ENCODE data around the gene RPL5. TPM values are rescaled to one million over a fixed set of nuclear protein-coding genes. Genes with fewer than 3 reads are reported as not detected.

The RPL5 gene
- total and polyA plus RNA-seq, 2 experiments from 2014 or later, result 2,182 to 3,547 TPM

GRCh38 chr1:92872719-92873118, 40.9 kb downstream of the RPL5 start (continued):
- TF ChIP-seq POLR2AphosphoS5 (IDR thresholded peaks at IDR 0.05; ENCODE audit: low read depth), result no peak
- TF ChIP-seq, protein P1, sequence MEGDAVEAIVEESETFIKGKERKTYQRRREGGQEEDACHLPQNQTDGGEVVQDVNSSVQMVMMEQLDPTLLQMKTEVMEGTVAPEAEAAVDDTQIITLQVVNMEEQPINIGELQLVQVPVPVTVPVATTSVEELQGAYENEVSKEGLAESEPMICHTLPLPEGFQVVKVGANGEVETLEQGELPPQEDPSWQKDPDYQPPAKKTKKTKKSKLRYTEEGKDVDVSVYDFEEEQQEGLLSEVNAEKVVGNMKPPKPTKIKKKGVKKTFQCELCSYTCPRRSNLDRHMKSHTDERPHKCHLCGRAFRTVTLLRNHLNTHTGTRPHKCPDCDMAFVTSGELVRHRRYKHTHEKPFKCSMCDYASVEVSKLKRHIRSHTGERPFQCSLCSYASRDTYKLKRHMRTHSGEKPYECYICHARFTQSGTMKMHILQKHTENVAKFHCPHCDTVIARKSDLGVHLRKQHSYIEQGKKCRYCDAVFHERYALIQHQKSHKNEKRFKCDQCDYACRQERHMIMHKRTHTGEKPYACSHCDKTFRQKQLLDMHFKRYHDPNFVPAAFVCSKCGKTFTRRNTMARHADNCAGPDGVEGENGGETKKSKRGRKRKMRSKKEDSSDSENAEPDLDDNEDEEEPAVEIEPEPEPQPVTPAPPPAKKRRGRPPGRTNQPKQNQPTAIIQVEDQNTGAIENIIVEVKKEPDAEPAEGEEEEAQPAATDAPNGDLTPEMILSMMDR (conservative IDR thresholded peaks at IDR 0.05; ENCODE audit: low read depth in 2 of 2), result no peak
- TF ChIP-seq ZNF331 (CRISPR knock-in tag; IDR thresholded peaks at IDR 0.05; ENCODE audit: low read depth), result no peak
- TF ChIP-seq STAT1 (IDR thresholded peaks at IDR 0.05; ENCODE audit: unreplicated experiment), result no peak
- no peak for TF ChIP-seq REST (IDR thresholded peaks at IDR 0.05; ENCODE audit: unreplicated experiment)

- Histone ChIP-seq H3K4me3 (no peak overlapping the region), H3K27me3 (ENCODE audit: insufficient read depth) (no peaks in the 10 kb centered on the region), H3K27ac (ENCODE audit: low read depth) (no peak overlapping the region), H2AFZ (no peak overlapping the region), H3K4me2 (no peak overlapping the region), H3K36me3 (ENCODE audit: insufficient read depth) (no peaks in the 10 kb centered on the region), H3K9me2 (ENCODE audit: insufficient read depth) (no peaks in the 10 kb centered on the region), H3F3A (replicated peaks; ENCODE audit: low read depth) (no peaks in the 10 kb centered on the region), H3K79me2 (replicated peaks; ENCODE audit: insufficient read depth) (no peaks in the 10 kb centered on the region), H4K20me1 (replicated peaks; ENCODE audit: insufficient read depth) (no peaks in the 10 kb centered on the region), H3K4me1 (ENCODE audit: insufficient read depth) (peaks cover 5% of the 10 kb centered on the region)
- Mint-ChIP-seq H3K4me3 (no peak overlapping the region), H3K36me3 (ENCODE audit: low read depth) (peaks cover 8% of the 10 kb centered on the region; the same call in 2 of the 3 replicates), H3K9me3 (peaks cover 11% of the 10 kb centered on the region), H3K4me1 (peaks cover 13% of the 10 kb centered on the region; the same call in 2 of the 3 replicates), H3K27ac (no peak overlapping the region), H3K27me3 (ENCODE audit: insufficient read depth, low read depth, poor library complexity) (no peaks in the 10 kb centered on the region)
- ATAC-seq (no peak), DNase-seq (ENCODE audit: low spot score) (no peak)
- TF ChIP-seq EZH2phosphoT487 (IDR thresholded peaks at IDR 0.05; ENCODE audit: unreplicated experiment) (no peak), EZH2 (IDR thresholded peaks at IDR 0.05; ENCODE audit: low read depth, unreplicated experiment) (no peak), ZNF114 (CRISPR knock-in tag; IDR thresholded peaks at IDR 0.05) (no peak), CREB1 (CRISPR knock-in tag; IDR thresholded peaks at IDR 0.05; ENCODE audit: low read depth) (no peak), JUNB (IDR thresholded peaks at IDR 0.05; ENCODE audit: unreplicated experiment) (no peak), STAT1 (IDR thresholded peaks at IDR 0.05; ENCODE audit: unreplicated experiment) (no peak), ETS1 (IDR thresholded peaks at IDR 0.05) (no peak)
- TF ChIP-seq, protein P1 (conservative IDR thresholded peaks at IDR 0.05; ENCODE audit: low read depth in 2 of 2), result no peak
These were observed 43.1 kb downstream of the RPL5 start for GRCh38 chr1:92874987-92875386.

All from GM23338 (cell line).